MM.1S (cell line): ENCODE data around the gene PKP2.
A peak's percentile ranks its signal among the peaks of the same experiment; 100 is the strongest.

Experiments used
- DNase-seq: peaks from one replicate; pipeline ENCODE4 v3.0.0-alpha.2; 2015
- H2AFZ ChIP-seq: fragments of 300-600 bp; sonication (generic); 2 replicates; pipeline ENCODE4 v1.6.0; 2016; ENCODE audit warnings: antibody characterized with exemption, low read length
- H3F3A ChIP-seq: fragments of 300-600 bp; sonication (generic); 2 replicates; pipeline ENCODE4 v1.6.1; 2016; ENCODE audit warnings: mild to moderate bottlenecking, antibody characterized with exemption, low read length, moderate library complexity, mixed read lengths; ENCODE audit not compliant: insufficient read depth
- H3K27ac ChIP-seq: fragments of 300-600 bp; sonication (generic); 2 replicates; pipeline ENCODE4 v1.5.1; 2016; ENCODE audit warnings: mild to moderate bottlenecking, low read length
- H3K27me3 ChIP-seq: fragments of 300-600 bp; sonication (generic); replicated peaks from 2 replicates; pipeline ENCODE4 v1.6.0; 2016; ENCODE audit warnings: low read length; ENCODE audit not compliant: insufficient read depth
- H3K36me3 ChIP-seq: fragments of 300-600 bp; sonication (generic); replicated peaks from 2 replicates; pipeline ENCODE4 v1.6.1; 2016; ENCODE audit warnings: mild to moderate bottlenecking, low read length, mixed read lengths; ENCODE audit not compliant: insufficient read depth
- H3K4me1 ChIP-seq: fragments of 300-600 bp; sonication (generic); 2 replicates; pipeline ENCODE4 v1.6.1; 2016; ENCODE audit warnings: low read length, mixed read lengths
- H3K4me2 ChIP-seq: fragments of 300-600 bp; sonication (generic); 2 replicates; pipeline ENCODE4 v1.6.0; 2016; ENCODE audit warnings: low read depth, low read length
- H3K4me3 ChIP-seq: fragments of 300-600 bp; sonication (generic); 2 replicates; pipeline ENCODE4 v1.5.1; 2016; ENCODE audit warnings: low read length, mixed read lengths
- H3K79me2 ChIP-seq: fragments of 300-600 bp; sonication (generic); 2 replicates; pipeline ENCODE4 v1.6.1; 2016; ENCODE audit warnings: mixed run types, low read length, mixed read lengths
- H3K9ac ChIP-seq: fragments of 300-600 bp; sonication (generic); 2 replicates; pipeline ENCODE4 v1.6.1; 2016; ENCODE audit warnings: low read length, mixed read lengths
- H3K9me2 ChIP-seq: fragments of 300-600 bp; sonication (generic); replicated peaks from 2 replicates; pipeline ENCODE4 v1.6.1; 2016; ENCODE audit warnings: mild to moderate bottlenecking, low read length, mixed read lengths; ENCODE audit not compliant: insufficient read depth
- H3K9me3 ChIP-seq: fragments of 300-600 bp; sonication (generic); replicated peaks from 2 replicates; pipeline ENCODE4 v1.6.1; 2016; ENCODE audit warnings: mild to moderate bottlenecking, low read length, mixed read lengths; ENCODE audit not compliant: insufficient read depth
- H4K20me1 ChIP-seq: fragments of 300-600 bp; sonication (generic); 2 replicates; pipeline ENCODE4 v1.6.1; 2016; ENCODE audit warnings: mild to moderate bottlenecking, low read length, moderate library complexity, mixed read lengths; ENCODE audit not compliant: insufficient read depth
- CTCF ChIP-seq: fragments of 300-600 bp; sonication (generic); IDR thresholded peaks from 2 replicates; pipeline ENCODE4 v1.5.1; 2016; ENCODE audit warnings: antibody characterized with exemption, low read length, mixed read lengths
- EZH2 ChIP-seq: fragments of 300-600 bp; sonication (generic); optimal IDR thresholded peaks from 2 replicates; pipeline ENCODE3; 2017; ENCODE audit warnings: low read depth, mild to moderate bottlenecking, antibody characterized with exemption, low read length, mixed read lengths
- EZH2phosphoT487 ChIP-seq: fragments of 300-600 bp; sonication (generic); IDR thresholded peaks from 2 replicates; pipeline ENCODE4 v1.6.1; 2018; ENCODE audit warnings: antibody characterized with exemption, low read length

The PKP2 gene

GRCh38 chr12:32891526-32891925 lies 5.1 kb downstream of the PKP2 start:
- Histone ChIP-seq H4K20me1 (no peaks in the 10 kb centered on the region), H3K27me3 (no peaks in the 10 kb centered on the region), H3K9me3 (no peaks in the 10 kb centered on the region), H3K4me1 (peaks cover 58% of the 10 kb centered on the region), H3K79me2 (peaks cover 99% of the 10 kb centered on the region), H2AFZ (no peak overlapping the region), H3K36me3 (peaks cover 3% of the 10 kb centered on the region; the same call in 1 of the 2 replicates), H3K9me2 (no peaks in the 10 kb centered on the region), H3K4me2 (peak overlapping the region; percentile 55), H3K4me3 (peak overlapping the region; percentile 18), H3F3A (peaks cover 75% of the 10 kb centered on the region), H3K27ac (peak overlapping the region; percentile 81), H3K9ac (peak overlapping the region; percentile 22; the same call in 1 of the 2 replicates)
- DNase-seq: no peak
- TF ChIP-seq CTCF (no peak), EZH2 (no peak), EZH2phosphoT487 (no peak)

- peaks cover 75% of the 10 kb centered on the region for H3K4me1 ChIP-seq
- no peaks in the 10 kb centered on the region for H3K9me2 ChIP-seq
- TF ChIP-seq EZH2 (no peak), CTCF (no peak), EZH2phosphoT487 (no peak)
- no peaks in the 10 kb centered on the region for H3K9me3 ChIP-seq
- peaks cover 88% of the 10 kb centered on the region for H3K79me2 ChIP-seq
- H2AFZ ChIP-seq: no peak overlapping the region
- peaks cover 1% of the 10 kb centered on the region; the same call in 1 of the 2 replicates for H3K36me3 ChIP-seq
- H3K27me3 ChIP-seq: no peaks in the 10 kb centered on the region
- peaks cover 77% of the 10 kb centered on the region for H3F3A ChIP-seq
- DNase-seq: no peak
- H3K4me2 ChIP-seq: no peak overlapping the region
- peak overlapping the region; percentile 29; the same call in 1 of the 2 replicates for H3K27ac ChIP-seq
- no peak overlapping the region for H3K9ac ChIP-seq
- no peak overlapping the region for H3K4me3 ChIP-seq
- no peaks in the 10 kb centered on the region for H4K20me1 ChIP-seq
Observed at GRCh38 chr12:32889011-32889760, 7.4 kb downstream of the PKP2 start.

- peak overlapping the region; percentile 58 for H3K4me2 ChIP-seq
- no peaks in the 10 kb centered on the region for H3K27me3 ChIP-seq
- no peaks in the 10 kb centered on the region for H3K9me2 ChIP-seq
- no peaks in the 10 kb centered on the region for H3K9me3 ChIP-seq
- H3K27ac ChIP-seq: peak overlapping the region; percentile 89
- no peak for TF ChIP-seq EZH2
- TF ChIP-seq EZH2phosphoT487: no peak
- no peak for TF ChIP-seq CTCF
- peaks cover 69% of the 10 kb centered on the region for H3K4me1 ChIP-seq
- H3F3A ChIP-seq: peaks cover 61% of the 10 kb centered on the region
- no peak overlapping the region for H2AFZ ChIP-seq
- peak overlapping the region; percentile 40; the same call in 1 of the 2 replicates for H3K9ac ChIP-seq
- no peak overlapping the region for H3K4me3 ChIP-seq
- DNase-seq: no peak
- H3K79me2 ChIP-seq: peaks cover 89% of the 10 kb centered on the region
- no peaks in the 10 kb centered on the region for H4K20me1 ChIP-seq
- H3K36me3 ChIP-seq: no peaks in the 10 kb centered on the region; the same call in 1 of the 2 replicates
Observed at GRCh38 chr12:32887058-32887457, 9.5 kb downstream of the PKP2 start.
